T-helper 1 cell treated with Interleukin-12 subunit alpha and Interleukin-12 subunit beta and Interleukin-4 antibody, amounts not matched to agents 30 μg/mL and 1 μg/mL, for 36 hours (primary cell): Measurements from ENCODE around the gene ZMIZ2.
"Not testable (repeated sequence)": the region's sequence is repeated elsewhere in the genome, so short reads cannot be mapped to it uniquely, and the experiment has no call there.

Source experiments
- H3K27ac Mint-ChIP-seq: one replicate; pipeline ENCODE4 v1.8.0; 2021; ENCODE audit warnings: mild to moderate bottlenecking, mixed read lengths
- H3K27me3 Mint-ChIP-seq: one replicate; pipeline ENCODE4 v1.8.0; 2021; ENCODE audit warnings: low read depth, mixed read lengths
- H3K36me3 Mint-ChIP-seq: one replicate; pipeline ENCODE4 v1.8.0; 2021; ENCODE audit warnings: low read depth, mixed read lengths
- H3K4me1 Mint-ChIP-seq: one replicate; pipeline ENCODE4 v1.8.0; 2021; ENCODE audit warnings: low read depth, mixed read lengths
- H3K4me3 Mint-ChIP-seq: one replicate; pipeline ENCODE4 v1.8.0; 2021; ENCODE audit warnings: mild to moderate bottlenecking, moderate library complexity, mixed read lengths
- H3K9me3 Mint-ChIP-seq: one replicate; pipeline ENCODE4 v1.8.0; 2021; ENCODE audit warnings: mixed read lengths

The ZMIZ2 gene

GRCh38 chr7:44748045-44748947, at the start of gene ZMIZ2:
ZMIZ2 (plus strand) TSS chr7:44748847; CDS start chr7:44756250, 7,403 bp downstream.
- Mint-ChIP-seq H3K4me1 (peaks cover 37% of the 10 kb centered on the region), H3K36me3 (peaks cover 23% of the 10 kb centered on the region), H3K27me3 (no peaks in the 10 kb centered on the region), H3K4me3 (peak within 1 kb of the TSS; percentile 89), H3K27ac (peak within 1 kb of the TSS; percentile 96), H3K9me3 (no peaks in the 10 kb centered on the region)

DNA sequence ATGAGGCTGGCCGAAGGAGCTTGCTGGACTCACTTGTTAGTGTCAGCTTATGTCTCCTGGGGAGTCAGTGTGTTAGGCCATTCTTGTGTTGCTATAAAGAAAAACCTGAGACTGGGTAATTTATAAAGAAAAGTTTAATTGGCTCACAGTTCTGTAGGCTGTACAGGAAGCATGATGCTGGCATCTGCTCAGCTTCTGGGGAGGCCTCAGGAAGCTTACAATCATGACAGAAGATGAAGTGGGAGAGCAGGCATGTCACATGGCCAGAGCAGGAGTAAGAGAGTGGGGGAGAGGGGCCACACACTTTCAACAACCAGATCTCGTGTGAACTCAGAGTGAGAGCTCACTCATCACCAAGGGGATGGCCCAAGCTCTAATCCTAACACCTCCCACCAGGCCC, 49.0 kb upstream of the ZMIZ2 start:
- H3K9me3 Mint-ChIP-seq, H3K4me1 Mint-ChIP-seq, H3K4me3 Mint-ChIP-seq, H3K27me3 Mint-ChIP-seq, H3K27ac Mint-ChIP-seq: not testable (repeated sequence)
- peaks cover 75% of the 10 kb centered on the region for H3K36me3 Mint-ChIP-seq

DNA sequence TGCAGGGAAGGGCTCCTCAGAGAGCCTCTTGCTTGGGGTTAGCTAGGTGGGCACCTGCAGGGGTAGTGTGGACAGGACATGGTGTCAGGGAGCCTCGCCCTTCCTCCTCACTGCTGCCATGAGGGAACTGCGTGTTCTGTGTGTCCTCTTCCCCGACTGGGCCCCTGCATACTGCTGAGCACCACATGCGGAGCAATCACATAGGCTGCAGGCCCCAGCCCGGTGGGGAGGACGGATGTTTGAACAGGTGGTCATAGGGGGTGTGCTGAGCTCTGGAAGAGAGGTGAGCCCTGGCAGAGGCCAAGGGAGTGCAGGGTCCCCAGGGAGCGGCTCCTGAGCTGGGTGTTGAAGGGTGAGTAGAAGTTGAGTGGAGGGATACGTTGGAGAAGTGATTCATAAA, 48.3 kb upstream of the ZMIZ2 start:
- Mint-ChIP-seq H3K4me3 (no peak overlapping the region), H3K36me3 (peaks cover 74% of the 10 kb centered on the region)

DNA sequence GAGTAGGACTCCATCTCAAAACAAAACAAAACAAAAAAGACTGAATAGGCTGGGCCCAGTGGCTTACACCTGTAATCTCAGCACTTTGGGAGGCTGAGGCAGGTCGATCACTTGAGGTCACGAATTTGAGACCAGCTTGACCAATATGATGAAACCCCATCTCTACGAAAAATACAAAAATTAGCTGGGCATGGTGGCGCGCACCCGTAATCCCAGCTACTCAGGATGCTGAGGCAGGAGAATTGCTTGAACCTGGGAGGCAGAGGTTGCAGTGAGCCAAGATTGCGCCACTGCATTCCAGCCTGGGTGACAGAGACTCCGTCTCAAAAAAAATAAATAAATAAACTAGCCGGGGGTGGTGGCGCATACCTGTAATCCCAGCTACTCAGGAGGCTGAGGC, 45.3 kb upstream of the ZMIZ2 start:
- H3K9me3 Mint-ChIP-seq, H3K4me3 Mint-ChIP-seq, H3K4me1 Mint-ChIP-seq, H3K27ac Mint-ChIP-seq, H3K27me3 Mint-ChIP-seq: not testable (repeated sequence)
- peaks cover 58% of the 10 kb centered on the region for H3K36me3 Mint-ChIP-seq

More for the DNA sequence above, 48.3 kb upstream of the ZMIZ2 start:
- peaks cover 7% of the 10 kb centered on the region for H3K9me3 Mint-ChIP-seq
- H3K27me3 Mint-ChIP-seq: no peaks in the 10 kb centered on the region
- peak overlapping the region; percentile 52 for H3K27ac Mint-ChIP-seq
- no peaks in the 10 kb centered on the region for H3K4me1 Mint-ChIP-seq

DNA sequence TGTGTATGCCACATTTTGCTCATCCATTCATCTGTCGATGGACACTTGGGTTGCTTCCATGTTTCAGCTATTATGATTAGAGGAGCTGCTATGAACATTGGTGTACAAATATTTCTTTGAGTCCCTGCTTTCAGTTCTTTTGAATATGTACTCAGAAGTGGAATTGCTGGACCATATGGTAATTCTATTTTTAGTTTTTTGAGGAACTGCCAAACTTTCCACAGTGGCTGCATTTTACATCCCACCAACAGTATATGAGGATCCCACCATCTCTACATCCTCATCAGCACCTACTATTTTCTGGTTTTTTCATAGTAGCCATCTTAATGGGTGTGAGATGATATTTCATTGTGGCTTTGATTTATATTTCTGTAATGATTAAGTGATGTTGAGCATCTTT, 44.7 kb upstream of the ZMIZ2 start:
- no peak overlapping the region for H3K27ac Mint-ChIP-seq
- H3K36me3 Mint-ChIP-seq: peaks cover 53% of the 10 kb centered on the region
- no peaks in the 10 kb centered on the region for H3K4me1 Mint-ChIP-seq
- peaks cover 7% of the 10 kb centered on the region for H3K9me3 Mint-ChIP-seq
- H3K27me3 Mint-ChIP-seq: no peaks in the 10 kb centered on the region
- no peak overlapping the region for H3K4me3 Mint-ChIP-seq

GRCh38 chr7:44705434-44705833, 43.2 kb upstream of the ZMIZ2 start:
- Mint-ChIP-seq H3K4me3 (no peak overlapping the region), H3K4me1 (no peaks in the 10 kb centered on the region), H3K36me3 (peaks cover 46% of the 10 kb centered on the region), H3K27ac (no peak overlapping the region), H3K9me3 (no peaks in the 10 kb centered on the region), H3K27me3 (no peaks in the 10 kb centered on the region)

- Mint-ChIP-seq H3K9me3 (no peaks in the 10 kb centered on the region), H3K36me3 (peaks cover 36% of the 10 kb centered on the region), H3K27ac (no peak overlapping the region)
Observed at GRCh38 chr7:44706788-44707557, 41.7 kb upstream of the ZMIZ2 start.

DNA sequence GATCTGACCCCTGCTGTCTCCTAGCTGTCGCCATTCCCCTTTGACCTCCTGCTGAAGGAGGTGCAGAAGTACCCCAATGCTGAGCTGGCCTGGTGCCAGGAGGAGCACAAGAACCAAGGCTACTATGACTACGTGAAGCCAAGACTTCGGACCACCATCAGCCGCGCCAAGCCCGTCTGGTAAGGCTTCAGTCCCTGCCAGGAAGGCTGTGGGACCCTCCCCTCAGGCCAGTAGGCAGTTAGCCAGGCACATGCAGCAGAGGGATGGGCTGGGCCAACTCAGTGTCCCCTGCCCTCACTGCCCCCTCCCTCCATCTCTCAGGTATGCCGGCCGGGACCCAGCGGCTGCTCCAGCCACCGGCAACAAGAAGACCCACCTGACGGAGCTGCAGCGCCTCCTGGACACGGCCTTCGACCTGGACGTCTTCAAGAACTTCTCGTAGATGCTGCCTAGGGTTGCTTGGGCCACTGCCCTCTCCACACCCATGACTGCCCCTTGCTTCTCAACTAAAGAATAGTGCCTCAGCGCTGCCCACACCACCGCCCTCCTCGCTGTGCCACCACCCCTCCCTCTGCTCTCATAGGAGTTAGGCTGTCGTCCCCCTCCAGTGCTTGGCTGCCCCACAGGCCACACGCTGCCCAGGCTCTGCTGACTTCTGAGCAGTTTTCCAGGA, 41.0 kb upstream of the ZMIZ2 start:
- Mint-ChIP-seq H3K4me1 (peaks cover 9% of the 10 kb centered on the region), H3K4me3 (no peak overlapping the region), H3K36me3 (peaks cover 32% of the 10 kb centered on the region), H3K9me3 (no peaks in the 10 kb centered on the region), H3K27me3 (no peaks in the 10 kb centered on the region), H3K27ac (no peak overlapping the region)

More at GRCh38 chr7:44706788-44707557, 41.7 kb upstream of the ZMIZ2 start:
- Mint-ChIP-seq H3K4me3 (no peak overlapping the region), H3K4me1 (peaks cover 5% of the 10 kb centered on the region), H3K27me3 (no peaks in the 10 kb centered on the region)

- Mint-ChIP-seq H3K27ac (no peak overlapping the region), H3K27me3 (no peaks in the 10 kb centered on the region), H3K36me3 (peaks cover 22% of the 10 kb centered on the region), H3K9me3 (no peaks in the 10 kb centered on the region), H3K4me3 (no peak overlapping the region), H3K4me1 (peaks cover 9% of the 10 kb centered on the region)
Observed at GRCh38 chr7:44709011-44709915, 39.4 kb upstream of the ZMIZ2 start.

- H3K36me3 Mint-ChIP-seq: peaks cover 21% of the 10 kb centered on the region
- no peaks in the 10 kb centered on the region for H3K27me3 Mint-ChIP-seq
- H3K4me1 Mint-ChIP-seq: peaks cover 9% of the 10 kb centered on the region
- H3K27ac Mint-ChIP-seq: no peak overlapping the region
- no peaks in the 10 kb centered on the region for H3K9me3 Mint-ChIP-seq
- no peak overlapping the region for H3K4me3 Mint-ChIP-seq
Observed at GRCh38 chr7:44709945-44710596, 38.6 kb upstream of the ZMIZ2 start.

GRCh38 chr7:44711528-44711927, 37.1 kb upstream of the ZMIZ2 start:
- peaks cover 12% of the 10 kb centered on the region for H3K36me3 Mint-ChIP-seq
- no peak overlapping the region for H3K27ac Mint-ChIP-seq
- H3K9me3 Mint-ChIP-seq: no peaks in the 10 kb centered on the region
- peaks cover 9% of the 10 kb centered on the region for H3K4me1 Mint-ChIP-seq
- no peak overlapping the region for H3K4me3 Mint-ChIP-seq
- H3K27me3 Mint-ChIP-seq: no peaks in the 10 kb centered on the region

GRCh38 chr7:44712012-44712411, 36.6 kb upstream of the ZMIZ2 start:
- H3K36me3 Mint-ChIP-seq: peaks cover 12% of the 10 kb centered on the region
- H3K27ac Mint-ChIP-seq: no peak overlapping the region

GRCh38 chr7:44713141-44713540, 35.5 kb upstream of the ZMIZ2 start:
- Mint-ChIP-seq H3K9me3 (no peaks in the 10 kb centered on the region), H3K4me3 (no peak overlapping the region)

More at GRCh38 chr7:44712012-44712411, 36.6 kb upstream of the ZMIZ2 start:
- H3K4me1 Mint-ChIP-seq: peaks cover 9% of the 10 kb centered on the region
- no peaks in the 10 kb centered on the region for H3K9me3 Mint-ChIP-seq
- no peaks in the 10 kb centered on the region for H3K27me3 Mint-ChIP-seq
- H3K4me3 Mint-ChIP-seq: no peak overlapping the region

More at GRCh38 chr7:44713141-44713540, 35.5 kb upstream of the ZMIZ2 start:
- Mint-ChIP-seq H3K36me3 (peaks cover 6% of the 10 kb centered on the region), H3K4me1 (peaks cover 9% of the 10 kb centered on the region), H3K27me3 (no peaks in the 10 kb centered on the region), H3K27ac (no peak overlapping the region)
